ENCODE measurements around the gene EML6.
"Not testable (repeated sequence)": the region's sequence is repeated elsewhere in the genome, so short reads cannot be mapped to it uniquely, and the experiment has no call there.

EML6 gene

GRCh38 chr2:54723131-54723995, at the start of gene EML6:
Gene EML6, plus strand, starts transcription at chr2:54723662. Its CDS starts 1,400 bp downstream, at chr2:54725062.
- DNase-seq (ENCODE audit: low read depth in 1 of 2, low spot score in 1 of 2): peak; percentile 92 to 97

- no peak for DNase-seq (ENCODE audit: low read depth in 1 of 2, low spot score in 1 of 2)
These were observed 48.2 kb upstream of the EML6 start for GRCh38 chr2:54675281-54675680.

GRCh38 chr2:54675738-54676137, 47.7 kb upstream of the EML6 start:
- DNase-seq (ENCODE audit: low read depth in 1 of 2, low spot score in 1 of 2): no peak

GRCh38 chr2:54676656-54677055, 46.8 kb upstream of the EML6 start:
- no peak for DNase-seq (ENCODE audit: low read depth in 1 of 2, low spot score in 1 of 2)

- no peak for DNase-seq (ENCODE audit: low read depth in 1 of 2, low spot score in 1 of 2)
These were observed 45.8 kb upstream of the EML6 start for GRCh38 chr2:54677476-54678265.

- DNase-seq (ENCODE audit: low read depth in 1 of 2, low spot score in 1 of 2): no peak
These were observed 44.7 kb upstream of the EML6 start for GRCh38 chr2:54678719-54679118.

- peak in 1 of 2 donors; percentile 28 for DNase-seq (ENCODE audit: low read depth in 1 of 2, low spot score in 1 of 2)
These were observed 42.9 kb upstream of the EML6 start for GRCh38 chr2:54680397-54681041.

GRCh38 chr2:54681416-54681815, 42.0 kb upstream of the EML6 start:
- DNase-seq (ENCODE audit: low read depth in 1 of 2, low spot score in 1 of 2): no peak

- no peak for DNase-seq (ENCODE audit: low read depth in 1 of 2, low spot score in 1 of 2)
These were observed 39.9 kb upstream of the EML6 start for GRCh38 chr2:54683596-54683995.

- no peak for DNase-seq (ENCODE audit: low read depth in 1 of 2, low spot score in 1 of 2)
These were observed 38.1 kb upstream of the EML6 start for GRCh38 chr2:54685263-54685775.

GRCh38 chr2:54687595-54688152, 35.8 kb upstream of the EML6 start:
- no peak for DNase-seq (ENCODE audit: low read depth in 1 of 2, low spot score in 1 of 2)

- DNase-seq (ENCODE audit: low read depth in 1 of 2, low spot score in 1 of 2): no peak
These were observed 31.9 kb upstream of the EML6 start for GRCh38 chr2:54691445-54692135.

GRCh38 chr2:54692556-54692955, 30.9 kb upstream of the EML6 start:
- no peak for DNase-seq (ENCODE audit: low read depth in 1 of 2, low spot score in 1 of 2)

- no peak for DNase-seq (ENCODE audit: low read depth in 1 of 2, low spot score in 1 of 2)
These were observed 28.1 kb upstream of the EML6 start for GRCh38 chr2:54695378-54695777.

- no peak for DNase-seq (ENCODE audit: low read depth in 1 of 2, low spot score in 1 of 2)
These were observed 25.5 kb upstream of the EML6 start for GRCh38 chr2:54697934-54698333.

GRCh38 chr2:54698926-54699325, 24.5 kb upstream of the EML6 start:
- not testable (repeated sequence) for DNase-seq (ENCODE audit: low read depth in 1 of 2, low spot score in 1 of 2)

GRCh38 chr2:54699665-54700064, 23.8 kb upstream of the EML6 start:
- DNase-seq (ENCODE audit: low read depth in 1 of 2, low spot score in 1 of 2): no peak

GRCh38 chr2:54701029-54701428, 22.4 kb upstream of the EML6 start:
- DNase-seq (ENCODE audit: low read depth in 1 of 2, low spot score in 1 of 2): no peak

GRCh38 chr2:54704238-54704637, 19.2 kb upstream of the EML6 start:
- DNase-seq (ENCODE audit: low read depth in 1 of 2, low spot score in 1 of 2): no peak

Data from activated CD4-positive, alpha-beta T cell treated with anti-CD3 and anti-CD28 coated beads, Interleukin-2, amount 50 U/mL, for 24 hours (primary cell).